Measurements from ENCODE around the gene PDIA2.

- TF ChIP-seq NR2F2 (IDR thresholded peaks at IDR 0.05) (no peak), CTCF (IDR thresholded peaks at IDR 0.05; ENCODE audit: low read depth, low read length, missing input control) (no peak), JUND (IDR thresholded peaks at IDR 0.05) (no peak), ATF3 (IDR thresholded peaks at IDR 0.05) (no peak), TAF1 (conservative IDR thresholded peaks at IDR 0.05) (no peak), MAX (IDR thresholded peaks at IDR 0.05) (no peak), REST (IDR thresholded peaks at IDR 0.05) (no peak), EGR1 (IDR thresholded peaks at IDR 0.05; ENCODE audit: low read depth in 2 of 2) (no peak), HNF4A (conservative IDR thresholded peaks at IDR 0.05) (no peak), YY1 (IDR thresholded peaks at IDR 0.05) (no peak), GABPA (IDR thresholded peaks at IDR 0.05 in 1 of 2, conservative IDR thresholded peaks at IDR 0.05 in 1 of 2) (no peak), RXRA (IDR thresholded peaks at IDR 0.05) (no peak)
These were observed 4.4 kb downstream of the PDIA2 start for GRCh38 chr16:287298-287811.
